Peyer's patch (tissue), 4 donors: ENCODE data around the gene BOLA1. TPM values are rescaled to one million over a fixed set of nuclear protein-coding genes. Genes with fewer than 3 reads are reported as not detected.
A peak's percentile ranks its signal among the peaks of the same experiment; 100 is the strongest.

Experiments used
- DNase-seq, 3 donors: peaks; one replicate each; pipeline ENCODE4 v3.0.0-alpha.2; 2017 to 2019
- H3K27ac ChIP-seq, 4 donors: fragments of 200-600 bp; sonication (generic); one replicate each; pipeline ENCODE4 v1.5.1; 2016 to 2019
- H3K27me3 ChIP-seq, 2 donors: fragments of 200-600 bp; sonication (generic); one replicate each; pipeline ENCODE4 v1.5.1; 2019
- H3K36me3 ChIP-seq, 3 donors: fragments of 200-600 bp; sonication (generic); one replicate each; pipeline ENCODE4 v1.5.1; 2016 to 2019
- H3K4me1 ChIP-seq, 4 donors: fragments of 200-600 bp; sonication (generic); one replicate each; pipeline ENCODE4 v1.5.1; 2016 to 2019
- H3K4me3 ChIP-seq, 4 donors: fragments of 200-600 bp; sonication (generic); 1 replicate in 3 of 4; 2 replicates in 1 of 4; pipeline ENCODE4 v1.5.1; 2016 to 2019; ENCODE audit warnings: mild to moderate bottlenecking in 1 of 4
- H3K9me3 ChIP-seq, 4 donors: fragments of 200-600 bp; sonication (generic); one replicate each; pipeline ENCODE4 v1.5.1; 2016 to 2019; ENCODE audit warnings: mild to moderate bottlenecking in 1 of 4
- POLR2A ChIP-seq, 2 donors: fragments of 450-650 bp; IDR thresholded peaks; one replicate each; pipeline ENCODE4 v1.5.1; 2017; ENCODE audit warnings: antibody characterized with exemption in 2 of 2, mild to moderate bottlenecking in 2 of 2, moderate library complexity in 2 of 2
- total RNA-seq, 4 donors: library from RNA; depleted of rRNA; stranded (reverse); fragments of >200 nt; gene quantifications; one replicate each; pipeline ENCODE4 v1.1.0, GENCODE V29; 2016
- TF ChIP-seq, protein P1 (sequence below), 6 experiments: fragments of 450-650 bp in 4 of 6; fragments of 200-600 bp in 2 of 6; sonication (generic) in 1 of 6; IDR thresholded peaks; one replicate each; pipeline ENCODE4 v1.5.1; 2017 to 2019; ENCODE audit warnings: antibody characterized with exemption in 6 of 6, mild to moderate bottlenecking in 3 of 6, moderate library complexity in 1 of 6

The BOLA1 gene
- total RNA-seq, 4 donors from 2014 or later: 9.1 to 37.8 (median 22.1) TPM

DNA sequence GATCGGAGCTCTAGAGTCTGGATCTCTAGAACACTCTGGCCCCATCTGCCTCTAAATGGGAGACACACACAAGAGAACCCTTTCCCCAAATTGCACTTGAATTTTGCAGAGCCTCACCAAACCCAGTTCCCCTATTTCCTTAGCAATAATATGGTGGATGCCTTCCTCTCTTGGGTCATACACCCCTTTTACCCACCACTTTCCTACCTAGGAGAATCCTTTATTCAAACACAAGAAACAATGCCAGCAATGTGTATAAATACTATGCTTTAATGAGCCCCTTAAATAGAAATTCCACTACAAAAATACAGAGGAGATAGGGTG lies 29.0 kb downstream of the BOLA1 start:
- Histone ChIP-seq H3K9me3 (no peaks in the 10 kb centered on the region), H3K36me3 (peaks cover 0 to 62% (median 3%) of the 10 kb centered on the region in 3 donors), H3K27ac (peak overlapping the region; percentile 82 to 93 (median 90)), H3K4me3 (peak overlapping the region; percentile 64 to 88 (median 73)), H3K27me3 (no peaks in the 10 kb centered on the region), H3K4me1 (peaks cover 0 to 47% (median 9%) of the 10 kb centered on the region in 4 donors)
- TF ChIP-seq, protein P1, sequence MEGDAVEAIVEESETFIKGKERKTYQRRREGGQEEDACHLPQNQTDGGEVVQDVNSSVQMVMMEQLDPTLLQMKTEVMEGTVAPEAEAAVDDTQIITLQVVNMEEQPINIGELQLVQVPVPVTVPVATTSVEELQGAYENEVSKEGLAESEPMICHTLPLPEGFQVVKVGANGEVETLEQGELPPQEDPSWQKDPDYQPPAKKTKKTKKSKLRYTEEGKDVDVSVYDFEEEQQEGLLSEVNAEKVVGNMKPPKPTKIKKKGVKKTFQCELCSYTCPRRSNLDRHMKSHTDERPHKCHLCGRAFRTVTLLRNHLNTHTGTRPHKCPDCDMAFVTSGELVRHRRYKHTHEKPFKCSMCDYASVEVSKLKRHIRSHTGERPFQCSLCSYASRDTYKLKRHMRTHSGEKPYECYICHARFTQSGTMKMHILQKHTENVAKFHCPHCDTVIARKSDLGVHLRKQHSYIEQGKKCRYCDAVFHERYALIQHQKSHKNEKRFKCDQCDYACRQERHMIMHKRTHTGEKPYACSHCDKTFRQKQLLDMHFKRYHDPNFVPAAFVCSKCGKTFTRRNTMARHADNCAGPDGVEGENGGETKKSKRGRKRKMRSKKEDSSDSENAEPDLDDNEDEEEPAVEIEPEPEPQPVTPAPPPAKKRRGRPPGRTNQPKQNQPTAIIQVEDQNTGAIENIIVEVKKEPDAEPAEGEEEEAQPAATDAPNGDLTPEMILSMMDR (IDR thresholded peaks at IDR 0.05): no peak
- no peak for TF ChIP-seq POLR2A (IDR thresholded peaks at IDR 0.05)
- no peak for DNase-seq

DNA sequence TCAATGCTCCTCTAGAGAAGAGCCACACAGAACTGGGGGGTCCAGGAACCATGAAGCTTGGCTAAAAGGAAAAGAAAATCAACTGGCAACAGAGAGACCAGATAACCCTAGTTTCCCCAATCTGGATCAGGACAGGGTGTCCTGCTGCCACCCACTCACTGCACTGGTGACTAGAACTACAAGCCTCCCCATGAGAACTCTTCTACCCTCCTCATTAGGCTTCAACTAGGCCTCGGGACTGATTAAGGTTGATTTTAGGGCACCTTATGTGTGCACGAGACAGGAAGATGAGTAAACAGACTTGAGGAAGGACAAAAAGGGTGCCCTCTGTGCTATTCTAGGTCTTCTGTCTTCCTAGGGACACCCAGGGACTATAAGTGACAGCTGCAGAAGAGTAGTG lies 30.5 kb downstream of the BOLA1 start:
- Histone ChIP-seq H3K4me1 (peaks cover 0 to 61% (median 9%) of the 10 kb centered on the region in 4 donors), H3K9me3 (no peaks in the 10 kb centered on the region), H3K27ac (peak overlapping the region in 1 of 4 donors; percentile 40), H3K27me3 (no peaks in the 10 kb centered on the region), H3K4me3 (no peak overlapping the region), H3K36me3 (peaks cover 0 to 50% (median 3%) of the 10 kb centered on the region in 3 donors)
- DNase-seq: no peak
- TF ChIP-seq, protein P1 (IDR thresholded peaks at IDR 0.05): no peak
- no peak for TF ChIP-seq POLR2A (IDR thresholded peaks at IDR 0.05)

DNA sequence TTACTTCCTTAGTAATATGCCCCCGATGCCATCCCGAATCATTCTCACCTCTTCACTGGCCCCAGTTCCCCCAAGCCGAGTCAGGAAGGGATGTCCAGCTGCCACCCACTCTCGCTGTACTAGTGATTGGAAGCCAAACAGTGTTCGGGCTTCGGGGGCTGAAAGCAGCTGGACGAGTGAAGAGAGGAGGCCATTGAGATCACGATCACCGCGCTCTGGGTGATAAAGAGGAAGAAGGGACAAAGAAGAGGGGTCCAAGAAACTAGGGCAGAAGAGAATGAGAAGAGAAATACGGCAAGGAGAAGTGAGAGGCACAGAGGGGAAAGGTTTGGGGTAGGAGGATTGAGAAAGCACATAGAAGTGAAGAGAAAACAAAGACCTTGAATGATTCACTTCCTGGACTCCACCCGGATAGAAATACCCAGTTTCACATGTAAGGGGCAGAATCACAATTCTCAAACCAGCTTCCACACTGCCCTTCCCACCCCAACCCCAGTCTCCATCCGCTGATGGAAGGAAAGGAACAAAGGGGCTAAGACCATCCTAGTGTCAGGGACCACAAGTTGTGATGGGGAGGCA lies 31.9 kb downstream of the BOLA1 start:
- no peak for DNase-seq
- Histone ChIP-seq H3K4me3 (peak overlapping the region in 2 of 4 donors; percentile 13 to 20), H3K9me3 (no peaks in the 10 kb centered on the region), H3K27ac (peak overlapping the region in 1 of 4 donors; percentile 15), H3K36me3 (peaks cover 0 to 35% (median 0%) of the 10 kb centered on the region in 3 donors), H3K27me3 (no peaks in the 10 kb centered on the region), H3K4me1 (peaks cover 0 to 50% (median 7%) of the 10 kb centered on the region in 4 donors)
- TF ChIP-seq, protein P1 (IDR thresholded peaks at IDR 0.05): no peak
- no peak for TF ChIP-seq POLR2A (IDR thresholded peaks at IDR 0.05)

DNA sequence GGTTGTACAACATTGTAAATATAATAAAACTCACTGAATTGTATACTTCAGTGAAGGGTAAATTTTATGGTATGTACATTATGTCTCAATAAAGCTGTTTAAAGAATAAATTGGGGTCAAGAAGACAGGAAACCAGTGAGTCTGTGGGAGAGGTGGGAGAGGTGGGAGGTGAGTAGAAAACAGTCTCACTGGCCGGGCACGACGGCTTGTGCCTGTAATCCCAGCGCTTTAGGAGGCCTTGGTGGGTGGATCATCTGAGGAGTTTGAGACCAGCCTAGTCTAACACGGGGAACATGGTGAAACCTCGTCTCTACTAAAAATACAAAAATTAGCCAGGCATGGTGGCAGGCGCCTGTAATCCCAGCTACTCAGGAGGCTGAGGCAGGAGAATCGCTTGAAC lies 33.1 kb downstream of the BOLA1 start:
- Histone ChIP-seq H3K9me3 (no peaks in the 10 kb centered on the region), H3K36me3 (peaks cover 0 to 33% (median 0%) of the 10 kb centered on the region in 3 donors), H3K27me3 (no peaks in the 10 kb centered on the region), H3K4me3 (peak overlapping the region in 2 of 4 donors; percentile 4 to 66), H3K4me1 (peaks cover 0 to 49% (median 4%) of the 10 kb centered on the region in 4 donors), H3K27ac (peak overlapping the region in 2 of 4 donors; percentile 36 to 53)
- TF ChIP-seq, protein P1 (IDR thresholded peaks at IDR 0.05): no peak
- TF ChIP-seq POLR2A (IDR thresholded peaks at IDR 0.05): peak in 1 of 2 donors; percentile 18
- DNase-seq: no peak

DNA sequence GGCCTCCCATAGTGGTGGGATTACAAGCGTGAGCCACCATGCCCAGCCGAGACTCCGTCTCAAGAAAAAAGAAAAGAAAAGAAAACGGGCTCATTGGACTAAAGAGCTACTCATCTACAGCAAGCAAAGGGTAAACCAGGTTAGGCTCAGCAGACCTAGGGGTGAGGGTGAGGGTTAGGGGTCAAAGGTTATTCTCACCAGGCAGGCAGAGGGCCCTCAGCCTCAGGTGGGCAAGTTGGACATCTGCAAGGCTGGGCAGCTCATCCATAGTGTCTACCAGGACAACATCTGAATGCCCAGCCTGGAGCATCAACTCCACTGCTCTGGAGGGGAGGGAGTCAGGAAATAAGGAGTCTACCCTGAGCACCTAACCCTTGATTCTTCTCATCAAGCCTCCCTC lies 33.8 kb downstream of the BOLA1 start:
- DNase-seq: no peak
- H3K4me1 ChIP-seq: peaks cover 0 to 56% (median 8%) of the 10 kb centered on the region in 4 donors
- no peak for TF ChIP-seq POLR2A (IDR thresholded peaks at IDR 0.05)
- TF ChIP-seq, protein P1 (IDR thresholded peaks at IDR 0.05): no peak
- peak overlapping the region in 2 of 4 donors; percentile 13 to 66 for H3K4me3 ChIP-seq
- peak overlapping the region in 2 of 4 donors; percentile 36 to 53 for H3K27ac ChIP-seq
- peaks cover 0 to 33% (median 0%) of the 10 kb centered on the region in 3 donors for H3K36me3 ChIP-seq
- no peaks in the 10 kb centered on the region for H3K27me3 ChIP-seq
- no peaks in the 10 kb centered on the region for H3K9me3 ChIP-seq
